Fibroblast of lung (primary cell): ENCODE measurements around the gene HEBP1. TPM values are rescaled to one million over a fixed set of nuclear protein-coding genes. Genes with fewer than 3 reads are reported as not detected.

ENCODE experiments used
- DNase-seq, 2 donors: peaks; one replicate each; pipeline versions ENCODE4 v3.0.0 to v3.0.0-alpha.2; 2010; ENCODE audit warnings: low read depth in 2 of 2
- H2AFZ ChIP-seq: 2 replicates; pipeline ENCODE4 v1.5.1; 2012; ENCODE audit warnings: low read length, control low read depth, inconsistent platforms
- H3K27ac ChIP-seq: 2 replicates; pipeline ENCODE4 v1.5.1; 2011; ENCODE audit warnings: low read length, control low read depth; ENCODE audit not compliant: insufficient read depth
- H3K27me3 ChIP-seq: 2 replicates; pipeline ENCODE4 v1.5.1; 2011; ENCODE audit warnings: mild to moderate bottlenecking, low read length; ENCODE audit not compliant: control insufficient read depth, insufficient read depth
- H3K36me3 ChIP-seq: 2 replicates; pipeline ENCODE4 v1.5.1; 2011; ENCODE audit warnings: low read length; ENCODE audit not compliant: control insufficient read depth, insufficient read depth
- H3K4me1 ChIP-seq: 2 replicates; pipeline ENCODE4 v1.5.1; 2011; ENCODE audit warnings: low read length; ENCODE audit not compliant: control insufficient read depth, insufficient read depth; ENCODE audit errors: extremely low read depth
- H3K4me2 ChIP-seq: 2 replicates; pipeline ENCODE4 v1.5.1; 2011; ENCODE audit warnings: low read length, control low read depth; ENCODE audit not compliant: insufficient read depth; ENCODE audit errors: extremely low read depth
- H3K4me3 ChIP-seq, 4 experiments: fragments of 200-600 bp in 1 of 4; sonication (generic) in 1 of 4; replicated peaks in 1 of 4; 2 replicates each; pipeline ENCODE4 v1.5.1; 2011 to 2016; ENCODE audit warnings: low read length in 4 of 4, low read depth in 3 of 4, mild to moderate bottlenecking in 3 of 4, control low read depth in 2 of 4, inconsistent platforms in 1 of 4, mixed read lengths in 1 of 4; ENCODE audit not compliant: insufficient read depth in 1 of 4; ENCODE audit errors: control extremely low read depth in 1 of 4
- H3K79me2 ChIP-seq: 2 replicates; pipeline ENCODE4 v1.5.1; 2012; ENCODE audit warnings: mild to moderate bottlenecking, low read length, inconsistent platforms; ENCODE audit not compliant: control insufficient read depth, insufficient read depth
- H3K9ac ChIP-seq: 2 replicates; pipeline ENCODE4 v1.5.1; 2011; ENCODE audit warnings: mild to moderate bottlenecking, low read length, control low read depth; ENCODE audit not compliant: insufficient read depth
- H3K9me3 ChIP-seq: 2 replicates; pipeline ENCODE4 v1.5.1; 2012; ENCODE audit warnings: low read depth, low read length; ENCODE audit not compliant: control insufficient read depth, insufficient read depth
- H4K20me1 ChIP-seq: 2 replicates; pipeline ENCODE4 v1.5.1; 2011; ENCODE audit warnings: low read length; ENCODE audit not compliant: control insufficient read depth, insufficient read depth; ENCODE audit errors: extremely low read depth
- CTCF ChIP-seq, 2 donors: IDR thresholded peaks in 1 of 2; conservative IDR thresholded peaks in 1 of 2; 1 replicate in 1 of 2; 2 replicates in 1 of 2; pipeline ENCODE4 v1.5.1; 2011 to 2012; ENCODE audit warnings: low read length in 2 of 2, control low read depth in 1 of 2, inconsistent platforms in 1 of 2, low read depth in 1 of 2, mild to moderate bottlenecking in 1 of 2
- EZH2 ChIP-seq: IDR thresholded peaks from 2 replicates; pipeline ENCODE4 v1.5.1; 2012; ENCODE audit warnings: low read length, control low read depth, mild to moderate bottlenecking; ENCODE audit errors: missing control alignments
- polyA plus RNA-seq, 2 donors: library from polyadenylated mRNA; depleted of rRNA in 1 of 2; stranded (reverse) in 1 of 2; unstranded in 1 of 2; fragments of >200 nt; gene quantifications; 2 replicates each; pipeline ENCODE4 v1.2.1, GENCODE V29; 2011 to 2012; ENCODE audit warnings: missing spikeins in 1 of 2
- total RNA-seq: library from RNA; depleted of rRNA; stranded (reverse); fragments of >200 nt; gene quantifications from 2 replicates; pipeline ENCODE4 v1.2.1, GENCODE V29; 2014

The HEBP1 gene
- total and polyA plus RNA-seq, 2 donors (not counting 1 experiment from before 2014, with no cell fraction given) = 33.7 to 78.2 TPM

GRCh38 chr12:13028825-13029570, 28.9 kb upstream of the HEBP1 start:
- no peak for DNase-seq

GRCh38 chr12:13027508-13027907, 27.4 kb upstream of the HEBP1 start:
- H2AFZ ChIP-seq = no peak overlapping the region
- TF ChIP-seq CTCF (conservative IDR thresholded peaks at IDR 0.05 in 1 of 2, IDR thresholded peaks at IDR 0.05 in 1 of 2; ENCODE audit: low read depth in 1 of 2, low read length in 2 of 2) (no peak), EZH2 (no peak)

More at GRCh38 chr12:13028825-13029570, 28.9 kb upstream of the HEBP1 start:
- Histone ChIP-seq H3K4me1 (no peaks in the 10 kb centered on the region), H3K36me3 (no peaks in the 10 kb centered on the region), H3K79me2 (no peaks in the 10 kb centered on the region), H2AFZ (no peak overlapping the region), H3K27me3 (no peaks in the 10 kb centered on the region), H3K9me3 (no peaks in the 10 kb centered on the region), H3K4me2 (no peak overlapping the region), H3K27ac (no peak overlapping the region), H3K9ac (no peak overlapping the region), H3K4me3 (no peak overlapping the region), H4K20me1 (no peaks in the 10 kb centered on the region)
- TF ChIP-seq EZH2 = no peak
- TF ChIP-seq CTCF (conservative IDR thresholded peaks at IDR 0.05 in 1 of 2, IDR thresholded peaks at IDR 0.05 in 1 of 2; ENCODE audit: low read depth in 1 of 2, low read length in 2 of 2) = no peak

GRCh38 chr12:13027032-13027431, 27.0 kb upstream of the HEBP1 start:
- Histone ChIP-seq H3K79me2 (no peaks in the 10 kb centered on the region), H2AFZ (no peak overlapping the region), H3K9me3 (no peaks in the 10 kb centered on the region), H3K9ac (no peak overlapping the region), H3K27me3 (no peaks in the 10 kb centered on the region), H3K4me2 (no peak overlapping the region), H4K20me1 (no peaks in the 10 kb centered on the region), H3K27ac (no peak overlapping the region), H3K4me1 (no peaks in the 10 kb centered on the region), H3K36me3 (no peaks in the 10 kb centered on the region), H3K4me3 (no peak overlapping the region)
- TF ChIP-seq CTCF (conservative IDR thresholded peaks at IDR 0.05 in 1 of 2, IDR thresholded peaks at IDR 0.05 in 1 of 2; ENCODE audit: low read depth in 1 of 2, low read length in 2 of 2) = no peak
- no peak for TF ChIP-seq EZH2
- no peak for DNase-seq

More at GRCh38 chr12:13027508-13027907, 27.4 kb upstream of the HEBP1 start:
- no peak overlapping the region for H3K4me2 ChIP-seq
- H3K27ac ChIP-seq = no peak overlapping the region
- H3K27me3 ChIP-seq = no peaks in the 10 kb centered on the region
- no peak for DNase-seq
- no peaks in the 10 kb centered on the region for H3K4me1 ChIP-seq
- no peaks in the 10 kb centered on the region for H3K79me2 ChIP-seq
- no peak overlapping the region for H3K9ac ChIP-seq
- no peaks in the 10 kb centered on the region for H3K9me3 ChIP-seq
- H3K4me3 ChIP-seq = no peak overlapping the region
- H3K36me3 ChIP-seq = no peaks in the 10 kb centered on the region
- no peaks in the 10 kb centered on the region for H4K20me1 ChIP-seq
